HUES64 (cell line): ENCODE measurements around the gene CLEC4E.
"Not testable (repeated sequence)": the region's sequence is repeated elsewhere in the genome, so short reads cannot be mapped to it uniquely, and the experiment has no call there.

Experiments
- H3K27ac ChIP-seq: 2 replicates; pipeline ENCODE4 v1.7.0; 2013; ENCODE audit warnings: low read depth, low read length, inconsistent platforms
- H3K27me3 ChIP-seq: 2 replicates; pipeline ENCODE4 v1.6.1; 2013; ENCODE audit warnings: mild to moderate bottlenecking, low read length; ENCODE audit not compliant: insufficient read depth
- H3K36me3 ChIP-seq: 2 replicates; pipeline ENCODE4 v1.6.1; 2013; ENCODE audit warnings: mild to moderate bottlenecking, low read length; ENCODE audit not compliant: insufficient read depth
- H3K4me1 ChIP-seq: 2 replicates; pipeline ENCODE4 v1.6.1; 2013; ENCODE audit warnings: mild to moderate bottlenecking, low read length, moderate library complexity; ENCODE audit not compliant: insufficient read depth
- H3K4me3 ChIP-seq: 2 replicates; pipeline ENCODE4 v1.5.1; 2013; ENCODE audit warnings: mild to moderate bottlenecking, low read length, moderate library complexity
- H3K9ac ChIP-seq: 2 replicates; pipeline ENCODE4 v1.6.1; 2013; ENCODE audit warnings: mild to moderate bottlenecking, low read depth, low read length
- H3K9me3 ChIP-seq: 2 replicates; pipeline ENCODE4 v1.6.1; 2013; ENCODE audit warnings: low read depth, low read length; ENCODE audit not compliant: insufficient read depth
- WGBS: fragments of 150-250, 120-280 bp; methylation state at CpG from one replicate; pipeline ENCODE4 v1.1.7; 2013; ENCODE audit warnings: missing lambda C conversion rate; 5-methylcytosine and 5-hydroxymethylcytosine counted together

Gene CLEC4E

GRCh38 chr12:8501720-8502119, 39.0 kb downstream of the CLEC4E start:
- no peaks in the 10 kb centered on the region for H3K27me3 ChIP-seq
- H3K27ac ChIP-seq: no peak overlapping the region
- no peak overlapping the region for H3K9ac ChIP-seq
- H3K36me3 ChIP-seq: no peaks in the 10 kb centered on the region
- H3K4me1 ChIP-seq: no peaks in the 10 kb centered on the region; the same call in 1 of the 2 replicates
- WGBS: 64% methylated on average over 1 of the region's 3 CpGs
- no peaks in the 10 kb centered on the region for H3K9me3 ChIP-seq
- H3K4me3 ChIP-seq: no peak overlapping the region

GRCh38 chr12:8499616-8500015, 41.1 kb downstream of the CLEC4E start:
- Histone ChIP-seq H3K4me1 (peaks cover 3% of the 10 kb centered on the region; the same call in 1 of the 2 replicates), H3K27ac (no peak overlapping the region), H3K9me3 (no peaks in the 10 kb centered on the region), H3K27me3 (no peaks in the 10 kb centered on the region), H3K9ac (no peak overlapping the region), H3K36me3 (no peaks in the 10 kb centered on the region), H3K4me3 (no peak overlapping the region)
- 49% methylated on average over 4 of the region's 4 CpGs for WGBS

DNA sequence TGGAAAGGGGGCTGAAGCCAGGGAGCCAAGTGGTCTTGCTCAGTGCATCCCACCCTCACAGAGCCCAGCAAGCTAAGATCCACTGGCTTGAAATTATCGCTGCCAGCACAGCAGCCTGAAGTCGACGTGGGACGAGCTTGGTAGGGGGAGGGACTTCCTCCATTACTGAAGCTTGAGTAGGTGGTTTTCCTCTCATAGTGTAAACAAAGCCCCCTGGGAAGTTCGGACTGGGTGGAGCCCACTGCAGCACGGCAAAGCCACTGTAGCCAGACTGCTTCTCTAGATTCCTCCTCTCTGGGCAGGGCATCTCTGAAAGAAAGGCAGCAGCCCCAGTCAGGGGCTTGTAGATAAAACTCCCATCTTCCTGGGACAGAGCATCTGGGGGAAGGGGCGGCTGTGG, 44.6 kb downstream of the CLEC4E start:
- WGBS: 57% methylated on average over 7 of the region's 7 CpGs
- not testable (repeated sequence) for H3K27me3 ChIP-seq, H3K9me3 ChIP-seq, H3K27ac ChIP-seq, H3K36me3 ChIP-seq, H3K4me1 ChIP-seq, H3K4me3 ChIP-seq, H3K9ac ChIP-seq

DNA sequence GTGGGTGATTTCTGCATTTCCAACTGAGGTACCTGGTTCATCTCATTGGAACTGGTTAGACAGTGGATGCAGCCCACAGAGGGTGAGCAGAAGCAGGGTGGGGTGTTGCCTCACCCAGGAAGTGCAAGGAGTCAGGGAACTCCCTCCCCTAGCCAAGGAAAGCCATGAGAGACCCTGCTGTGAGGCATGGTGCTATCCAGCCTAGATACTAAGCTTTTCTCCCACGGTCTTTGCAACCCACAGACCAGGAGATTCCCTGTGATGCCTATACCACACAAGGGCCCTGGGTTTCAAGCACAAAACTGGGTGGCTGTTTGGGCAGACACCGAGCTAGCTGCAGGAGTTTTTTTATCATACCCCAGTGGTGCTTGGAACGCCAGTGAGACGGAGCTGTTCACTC, 45.0 kb downstream of the CLEC4E start:
- H3K9me3 ChIP-seq, H3K27ac ChIP-seq, H3K4me1 ChIP-seq, H3K9ac ChIP-seq, H3K36me3 ChIP-seq, H3K27me3 ChIP-seq, H3K4me3 ChIP-seq: not testable (repeated sequence)
- WGBS: 87% methylated on average over 4 of the region's 4 CpGs

GRCh38 chr12:8493084-8493483, 47.6 kb downstream of the CLEC4E start:
- Histone ChIP-seq H3K4me3 (no peak overlapping the region), H3K9ac (no peak overlapping the region), H3K27ac (no peak overlapping the region), H3K36me3 (no peaks in the 10 kb centered on the region), H3K27me3 (no peaks in the 10 kb centered on the region), H3K4me1 (peaks cover 3% of the 10 kb centered on the region; the same call in 1 of the 2 replicates), H3K9me3 (no peaks in the 10 kb centered on the region; the same call in 1 of the 2 replicates)
- WGBS: 100% methylated on average over 1 of the region's 2 CpGs

DNA sequence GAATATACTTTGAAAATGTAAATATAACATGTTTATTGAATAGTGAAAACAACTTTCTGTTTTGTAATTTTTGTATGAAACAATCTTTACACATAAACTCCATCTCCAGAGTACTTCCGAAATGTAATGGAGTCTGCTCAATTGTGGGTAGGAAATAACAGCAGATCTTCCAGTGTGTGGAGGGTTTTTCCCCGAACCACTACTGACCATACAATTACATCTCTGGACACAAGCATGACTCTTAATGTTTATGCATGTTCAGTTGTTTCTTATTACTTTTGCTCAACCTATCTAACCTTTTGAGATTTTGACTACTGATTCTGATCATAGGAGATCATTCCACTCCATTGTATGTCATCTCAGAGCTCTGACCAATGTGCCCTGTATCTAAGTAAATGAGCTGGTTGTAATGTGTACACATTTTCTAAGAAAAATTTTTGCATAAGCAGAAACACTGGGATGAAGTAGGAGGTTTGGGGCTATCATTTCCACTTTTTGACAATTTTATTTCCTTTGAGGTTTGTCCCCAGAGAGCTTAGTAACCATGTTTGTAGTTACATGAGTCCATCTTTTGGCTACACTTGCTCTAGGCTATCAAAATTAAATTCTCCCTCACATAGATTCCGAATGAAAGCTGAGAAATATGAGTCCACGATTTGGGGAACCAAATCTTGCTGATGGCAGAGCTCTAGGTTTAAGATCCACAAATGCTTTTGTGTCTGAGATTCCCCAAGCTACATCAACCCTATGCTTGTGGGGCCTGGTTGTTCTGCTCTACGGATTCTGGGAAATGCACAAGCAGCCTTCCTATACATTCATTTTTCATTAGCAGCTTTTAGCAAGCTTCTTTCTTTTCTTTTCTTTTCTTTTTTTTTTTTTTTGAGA, 48.8 kb downstream of the CLEC4E start:
- H3K9me3 ChIP-seq: no peaks in the 10 kb centered on the region; the same call in 1 of the 2 replicates
- no peaks in the 10 kb centered on the region for H3K27me3 ChIP-seq
- H3K9ac ChIP-seq: no peak overlapping the region
- no peaks in the 10 kb centered on the region for H3K36me3 ChIP-seq
- H3K4me1 ChIP-seq: peaks cover 3% of the 10 kb centered on the region; the same call in 1 of the 2 replicates
- H3K4me3 ChIP-seq: no peak overlapping the region
- WGBS: 91% methylated on average over 3 of the region's 5 CpGs
- no peak overlapping the region for H3K27ac ChIP-seq
